GM12892 (cell line): Measurements from ENCODE around the gene CASP3.
"Not testable (repeated sequence)": the region's sequence is repeated elsewhere in the genome, so short reads cannot be mapped to it uniquely, and the experiment has no call there.

Source experiments
- POLR2A ChIP-seq: IDR thresholded peaks from 2 replicates; pipeline ENCODE4 v1.6.1; 2011; ENCODE audit warnings: low read depth, low read length, control low read depth
- POLR2AphosphoS5 ChIP-seq: IDR thresholded peaks from 2 replicates; pipeline ENCODE4 v1.6.1; 2011; ENCODE audit warnings: low read depth, low read length, control low read depth
- TAF1 ChIP-seq: IDR thresholded peaks from 2 replicates; pipeline ENCODE4 v1.6.1; 2011; ENCODE audit warnings: low read depth, mild to moderate bottlenecking, control low read depth, low read length, borderline replicate concordance

GRCh38 chr4:184591747-184592270, 57.4 kb downstream of the CASP3 start:
- not testable (repeated sequence) for TF ChIP-seq POLR2AphosphoS5, POLR2A, TAF1
